NCI-H510A (cell line): ENCODE data around the gene LRRC75B.
"Not testable (repeated sequence)": the region's sequence is repeated elsewhere in the genome, so short reads cannot be mapped to it uniquely, and the experiment has no call there.

Source experiments
- DNase-seq: peaks from one replicate; lab custom pipeline; 2025; lab: John Stamatoyannopoulos, UW

The LRRC75B gene

GRCh38 chr22:24553597-24554312 lies 39.1 kb downstream of the LRRC75B start:
- no peak for DNase-seq

DNA sequence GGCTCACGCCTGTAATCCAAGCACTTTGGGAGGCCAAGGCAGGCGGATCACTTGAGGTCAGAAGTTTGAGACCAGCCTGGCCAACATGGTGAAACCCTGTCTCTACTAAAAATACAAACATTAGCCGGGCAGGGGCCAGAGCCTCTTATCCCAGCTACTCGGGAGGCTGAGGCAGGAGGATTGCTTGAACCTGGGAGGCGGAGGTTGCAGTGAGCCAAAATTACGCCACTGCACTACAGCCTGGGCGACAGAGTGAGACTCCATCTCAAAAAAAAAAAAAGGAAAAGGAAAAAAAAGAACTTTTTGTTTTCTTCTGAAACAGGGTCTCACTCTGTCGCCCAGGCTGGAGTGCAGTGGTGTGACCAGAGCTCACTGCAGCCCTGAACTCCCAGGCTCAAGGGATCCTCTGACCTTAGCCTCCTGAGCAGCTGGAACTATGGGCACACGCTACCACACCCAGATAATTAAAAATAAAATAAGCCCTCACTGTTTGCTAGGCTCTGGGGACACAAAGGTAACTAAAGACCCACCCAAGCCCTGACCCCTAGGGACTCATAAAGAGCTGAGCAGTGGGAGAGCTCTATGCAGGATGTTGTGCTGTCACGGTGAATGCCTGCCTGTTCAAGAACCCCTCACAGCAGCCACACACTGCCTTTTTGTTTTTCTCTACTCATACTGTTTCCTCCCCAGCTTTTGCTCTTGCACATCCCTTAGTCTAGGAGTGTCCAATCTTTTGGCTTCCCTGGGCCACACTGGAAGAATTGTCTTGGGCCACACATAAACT lies 40.2 kb downstream of the LRRC75B start:
- DNase-seq, result not testable (repeated sequence)

DNA sequence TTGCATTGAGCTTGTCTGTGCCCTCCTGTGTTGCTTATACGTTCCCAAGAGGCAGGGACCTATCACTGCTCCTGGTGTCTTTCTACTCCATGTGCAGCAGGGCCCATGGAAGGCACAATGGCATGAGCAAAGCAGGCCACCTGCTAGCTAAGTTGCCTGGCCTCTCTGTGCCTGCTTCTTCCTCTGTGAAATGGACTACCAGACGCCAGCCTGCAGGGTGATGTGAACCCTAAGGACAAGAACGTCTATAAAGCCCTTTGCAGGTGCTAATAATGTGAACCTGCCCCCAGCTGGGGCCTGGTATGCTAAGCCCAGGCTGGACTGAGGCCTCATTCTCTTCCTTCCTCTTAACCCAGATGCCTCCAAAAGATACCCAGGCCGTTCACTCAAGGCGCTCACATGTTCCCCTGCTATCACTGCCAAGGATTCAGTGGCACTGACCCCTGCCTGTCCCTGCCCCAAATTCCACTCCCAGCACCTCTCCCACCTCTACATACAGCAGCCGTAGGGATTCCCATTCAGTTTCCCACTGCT lies 41.9 kb downstream of the LRRC75B start:
- DNase-seq, result no peak

- DNase-seq, result no peak
Observed at GRCh38 chr22:24550028-24550901, 42.6 kb downstream of the LRRC75B start.

DNA sequence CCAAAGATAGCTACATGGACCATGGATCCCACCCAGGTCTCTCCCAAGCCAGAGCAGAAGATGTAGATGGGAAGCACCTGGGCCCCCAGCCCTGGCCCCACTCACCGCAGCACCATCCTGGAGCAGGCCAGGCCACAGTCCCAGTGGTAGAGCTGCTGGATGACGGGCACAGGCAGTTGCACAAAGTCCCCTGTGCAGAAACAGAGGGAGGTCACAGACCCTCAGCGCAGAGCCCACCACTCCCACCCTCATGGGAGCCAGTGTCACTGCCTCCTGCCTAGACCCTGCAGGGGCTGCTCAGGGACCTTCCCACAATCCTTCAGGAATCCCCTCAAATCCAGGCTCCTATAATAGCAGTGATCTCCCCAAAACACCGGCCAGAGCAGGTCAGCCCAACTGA lies 44.1 kb downstream of the LRRC75B start:
- DNase-seq, result no peak

- no peak for DNase-seq
Observed at GRCh38 chr22:24543679-24544243, 49.1 kb downstream of the LRRC75B start.

GRCh38 chr22:24543185-24543601 lies 49.7 kb downstream of the LRRC75B start:
- no peak for DNase-seq

- no peak for DNase-seq
Observed at GRCh38 chr22:24542641-24543040, 50.2 kb downstream of the LRRC75B start.

DNA sequence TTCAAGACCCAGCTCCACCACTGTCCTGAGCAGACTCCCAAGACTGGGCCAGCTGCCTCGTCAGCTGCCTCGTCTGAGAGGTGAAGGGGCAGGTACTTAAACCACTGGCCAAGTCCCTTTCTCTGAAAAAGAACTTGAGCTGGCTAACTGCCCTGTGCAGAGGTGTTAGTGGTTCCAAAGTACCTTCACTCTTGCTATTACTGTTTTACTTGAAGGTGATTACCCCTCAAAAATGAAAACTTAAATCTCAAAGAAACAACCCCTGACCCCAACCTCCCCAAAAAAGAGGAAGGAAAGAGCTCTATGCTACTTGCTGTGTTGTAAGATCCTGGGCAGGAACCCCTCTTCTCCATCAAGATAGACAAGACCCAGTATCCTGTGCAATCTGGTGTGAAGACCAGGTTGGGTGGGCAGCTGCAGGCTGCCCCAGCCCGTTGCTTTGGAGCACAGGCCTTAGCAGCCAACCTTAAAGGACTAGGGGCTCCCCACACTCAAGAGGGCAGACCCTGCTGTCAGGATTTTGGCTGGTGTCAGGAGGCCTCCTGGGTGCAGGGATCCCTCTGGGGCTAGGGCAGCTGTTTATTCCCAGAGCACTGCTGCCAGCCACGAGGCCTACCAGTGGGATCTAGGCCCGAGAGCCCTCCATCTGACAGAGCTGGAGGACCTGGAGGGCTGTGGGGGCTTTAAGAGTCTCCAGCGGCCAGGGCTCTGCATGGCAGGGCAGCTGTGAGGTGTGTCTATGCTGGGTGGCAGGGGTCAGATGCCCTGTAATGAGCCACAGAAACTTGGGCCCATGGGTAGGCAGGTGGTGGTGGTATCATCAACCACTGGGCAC lies 51.0 kb downstream of the LRRC75B start:
- DNase-seq, result no peak

GRCh38 chr22:24540470-24540869 lies 52.4 kb downstream of the LRRC75B start:
- no peak for DNase-seq

DNA sequence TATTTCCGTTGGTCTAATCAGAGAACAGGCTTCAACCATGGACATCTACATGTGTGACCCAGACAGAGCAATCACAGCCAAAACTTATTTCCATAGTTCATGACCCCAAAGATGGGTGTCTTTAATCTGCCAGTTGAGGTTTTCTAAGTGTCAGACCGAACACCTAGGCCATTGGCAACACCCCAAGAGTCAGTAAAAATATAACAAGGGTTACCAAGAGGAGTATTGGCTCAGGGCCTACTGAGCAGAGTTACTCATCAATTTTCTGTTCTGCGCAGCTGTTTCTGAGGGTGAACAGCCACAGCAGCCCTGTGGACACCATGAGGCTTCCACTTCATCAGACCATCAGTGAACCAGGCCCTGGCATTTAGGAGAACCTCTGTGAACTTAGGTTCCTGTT lies 56.8 kb downstream of the LRRC75B start:
- DNase-seq, result no peak
